ENCODE measurements around the gene EPB41L3.
"Not testable (repeated sequence)": the region's sequence is repeated elsewhere in the genome, so short reads cannot be mapped to it uniquely, and the experiment has no call there.

EPB41L3 gene

DNA sequence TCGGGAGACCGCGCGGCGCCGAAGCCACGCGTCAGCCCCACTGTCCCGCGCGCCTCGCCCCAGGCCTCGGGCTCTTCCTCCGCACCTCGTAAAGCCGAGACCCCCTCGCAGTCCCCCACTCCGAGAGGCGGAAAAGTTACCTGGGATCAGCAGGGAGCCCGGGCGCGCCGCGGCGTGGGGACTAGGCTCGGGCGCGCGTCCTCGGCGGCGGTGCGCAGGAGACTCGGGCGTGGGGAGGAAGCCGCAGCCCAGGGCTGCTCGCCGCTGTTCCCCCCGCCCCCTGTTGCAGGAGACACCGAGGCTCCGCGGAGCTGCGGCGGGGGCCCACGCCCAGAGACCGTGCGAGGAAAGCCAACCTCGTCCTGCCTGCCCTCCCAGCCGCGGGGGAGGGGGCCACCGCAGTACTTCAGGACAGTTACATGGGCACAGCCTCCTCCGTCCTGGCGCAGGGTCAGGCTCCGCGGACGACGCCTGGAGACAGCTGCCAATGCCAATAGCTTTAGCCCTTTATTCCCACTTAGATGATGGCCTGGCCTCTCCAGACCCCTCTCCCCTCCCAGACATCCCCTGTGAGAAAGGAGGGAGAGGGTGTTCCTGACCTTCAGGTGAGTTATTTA lies at the start of gene EPB41L3:
TSS of gene EPB41L3 (minus strand) at position 225 of the 617 bp plus-strand sequence. CDS start 54,814 bp downstream, outside the sequence.
- Histone ChIP-seq H3K27me3 (ENCODE audit: control insufficient read depth in 2 of 2, insufficient read depth in 2 of 2, low read length in 2 of 2) (peaks cover 0 to 4% of the 10 kb centered on the region in 2 donors), H3K4me3 (ENCODE audit: low read length in 2 of 2) (peak within 1 kb of the TSS; percentile 62 to 66), H3K27ac (ENCODE audit: low read depth in 2 of 2, low read length in 2 of 2) (peak within 1 kb of the TSS; percentile 35 to 43), H3K36me3 (ENCODE audit: control insufficient read depth in 2 of 2, insufficient read depth in 2 of 2, low read length in 2 of 2) (no peaks in the 10 kb centered on the region), H3K9ac (ENCODE audit: low read depth in 1 of 2, low read length in 2 of 2) (peak within 1 kb of the TSS in 1 of 2 donors; percentile 41), H3K4me1 (ENCODE audit: control insufficient read depth in 2 of 2, insufficient read depth in 2 of 2, low read length in 2 of 2) (peaks cover 0 to 2% of the 10 kb centered on the region in 2 donors), H3K9me3 (ENCODE audit: control insufficient read depth in 2 of 2, low read length in 2 of 2) (no peaks in the 10 kb centered on the region)

DNA sequence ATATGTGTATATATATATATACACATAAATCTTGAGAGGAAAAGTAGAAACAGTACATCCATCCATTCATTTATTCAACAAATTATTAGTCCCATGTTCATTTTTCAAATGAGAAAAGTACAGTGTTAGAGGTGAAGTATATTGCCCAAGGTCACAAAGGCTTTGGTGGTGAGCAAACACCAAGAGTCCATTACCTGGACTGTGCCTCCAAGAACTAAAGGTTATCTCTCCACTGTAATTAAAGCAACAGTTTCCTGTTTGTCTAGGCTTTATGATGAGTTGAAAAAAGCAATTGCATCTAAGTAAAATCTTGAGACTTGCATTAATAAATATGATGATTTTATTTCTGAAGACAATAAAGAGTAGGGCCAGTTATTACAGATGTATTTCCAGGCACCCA lies 44.7 kb upstream of the EPB41L3 start:
- no peak overlapping the region for H3K9ac ChIP-seq (ENCODE audit: low read depth in 1 of 2, low read length in 2 of 2)
- no peaks in the 10 kb centered on the region for H3K9me3 ChIP-seq (ENCODE audit: control insufficient read depth in 2 of 2, low read length in 2 of 2)
- no peaks in the 10 kb centered on the region for H3K4me1 ChIP-seq (ENCODE audit: control insufficient read depth in 2 of 2, insufficient read depth in 2 of 2, low read length in 2 of 2)
- H3K36me3 ChIP-seq (ENCODE audit: control insufficient read depth in 2 of 2, insufficient read depth in 2 of 2, low read length in 2 of 2): peaks cover 0 to 3% of the 10 kb centered on the region in 2 donors
- H3K4me3 ChIP-seq (ENCODE audit: low read length in 2 of 2): no peak overlapping the region
- no peak overlapping the region for H3K27ac ChIP-seq (ENCODE audit: low read depth in 2 of 2, low read length in 2 of 2)
- H3K27me3 ChIP-seq (ENCODE audit: control insufficient read depth in 2 of 2, insufficient read depth in 2 of 2, low read length in 2 of 2): no peaks in the 10 kb centered on the region

DNA sequence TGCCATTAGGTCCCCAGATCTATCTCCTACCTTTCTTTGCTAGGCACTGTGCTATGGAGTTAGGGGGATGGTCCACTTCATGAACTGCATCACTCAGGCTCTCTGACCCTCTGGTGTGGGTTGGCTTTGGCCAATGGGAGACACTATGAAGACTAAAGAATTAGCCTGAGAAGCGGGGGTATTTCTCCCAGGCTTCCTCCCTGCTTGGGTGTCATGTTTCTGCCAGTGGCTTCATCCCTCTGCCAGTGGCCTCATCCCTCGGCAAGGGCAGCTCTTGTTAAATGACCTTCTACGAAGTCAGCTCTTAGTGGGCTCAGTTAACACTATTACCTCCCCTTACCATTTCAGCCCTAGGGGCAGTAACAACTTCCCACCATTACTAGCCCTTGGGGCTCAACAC lies 41.9 kb upstream of the EPB41L3 start:
- no peaks in the 10 kb centered on the region for H3K36me3 ChIP-seq (ENCODE audit: control insufficient read depth in 2 of 2, insufficient read depth in 2 of 2, low read length in 2 of 2)
- H3K4me3 ChIP-seq (ENCODE audit: low read length in 2 of 2): no peak overlapping the region
- H3K9ac ChIP-seq (ENCODE audit: low read depth in 1 of 2, low read length in 2 of 2): no peak overlapping the region
- H3K9me3 ChIP-seq (ENCODE audit: control insufficient read depth in 2 of 2, low read length in 2 of 2): no peaks in the 10 kb centered on the region
- H3K27me3 ChIP-seq (ENCODE audit: control insufficient read depth in 2 of 2, insufficient read depth in 2 of 2, low read length in 2 of 2): no peaks in the 10 kb centered on the region
- H3K4me1 ChIP-seq (ENCODE audit: control insufficient read depth in 2 of 2, insufficient read depth in 2 of 2, low read length in 2 of 2): no peaks in the 10 kb centered on the region
- H3K27ac ChIP-seq (ENCODE audit: low read depth in 2 of 2, low read length in 2 of 2): no peak overlapping the region

DNA sequence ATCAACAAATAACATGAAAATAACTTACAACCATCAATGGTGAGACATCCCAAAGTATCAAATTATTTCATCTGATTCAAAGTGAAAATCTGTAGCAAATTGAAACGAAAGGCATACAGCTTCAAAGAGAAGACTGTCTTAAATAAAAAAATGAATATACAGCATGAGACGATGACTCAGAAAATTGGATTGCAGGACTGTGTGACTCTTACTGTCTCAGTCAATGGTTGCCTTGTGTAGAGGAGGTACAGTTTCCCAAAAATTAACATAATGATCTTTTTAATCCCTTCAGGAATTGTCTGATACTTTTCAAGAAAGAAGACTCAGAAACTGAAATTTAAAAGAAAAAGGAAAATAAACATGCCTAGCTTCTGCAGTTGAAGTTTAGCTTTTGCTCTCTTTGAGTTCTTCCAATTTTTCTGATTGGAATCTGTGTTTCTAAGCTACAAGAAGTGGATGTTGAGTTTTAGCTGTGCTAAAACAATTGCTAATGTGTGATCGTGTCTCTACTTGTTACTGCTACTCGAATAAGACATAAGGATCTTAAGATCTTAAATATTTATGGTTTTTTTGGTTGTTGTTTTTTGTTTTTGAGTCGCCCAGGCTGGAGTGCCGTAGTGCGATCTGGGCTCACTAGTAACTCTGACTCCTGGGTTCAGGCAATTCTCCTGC lies 41.1 kb upstream of the EPB41L3 start:
- no peaks in the 10 kb centered on the region for H3K4me1 ChIP-seq (ENCODE audit: control insufficient read depth in 2 of 2, insufficient read depth in 2 of 2, low read length in 2 of 2)
- H3K27ac ChIP-seq (ENCODE audit: low read depth in 2 of 2, low read length in 2 of 2): no peak overlapping the region
- H3K9ac ChIP-seq (ENCODE audit: low read depth in 1 of 2, low read length in 2 of 2): no peak overlapping the region
- H3K4me3 ChIP-seq (ENCODE audit: low read length in 2 of 2): no peak overlapping the region
- H3K36me3 ChIP-seq (ENCODE audit: control insufficient read depth in 2 of 2, insufficient read depth in 2 of 2, low read length in 2 of 2): no peaks in the 10 kb centered on the region
- H3K9me3 ChIP-seq (ENCODE audit: control insufficient read depth in 2 of 2, low read length in 2 of 2): no peaks in the 10 kb centered on the region
- no peaks in the 10 kb centered on the region for H3K27me3 ChIP-seq (ENCODE audit: control insufficient read depth in 2 of 2, insufficient read depth in 2 of 2, low read length in 2 of 2)

DNA sequence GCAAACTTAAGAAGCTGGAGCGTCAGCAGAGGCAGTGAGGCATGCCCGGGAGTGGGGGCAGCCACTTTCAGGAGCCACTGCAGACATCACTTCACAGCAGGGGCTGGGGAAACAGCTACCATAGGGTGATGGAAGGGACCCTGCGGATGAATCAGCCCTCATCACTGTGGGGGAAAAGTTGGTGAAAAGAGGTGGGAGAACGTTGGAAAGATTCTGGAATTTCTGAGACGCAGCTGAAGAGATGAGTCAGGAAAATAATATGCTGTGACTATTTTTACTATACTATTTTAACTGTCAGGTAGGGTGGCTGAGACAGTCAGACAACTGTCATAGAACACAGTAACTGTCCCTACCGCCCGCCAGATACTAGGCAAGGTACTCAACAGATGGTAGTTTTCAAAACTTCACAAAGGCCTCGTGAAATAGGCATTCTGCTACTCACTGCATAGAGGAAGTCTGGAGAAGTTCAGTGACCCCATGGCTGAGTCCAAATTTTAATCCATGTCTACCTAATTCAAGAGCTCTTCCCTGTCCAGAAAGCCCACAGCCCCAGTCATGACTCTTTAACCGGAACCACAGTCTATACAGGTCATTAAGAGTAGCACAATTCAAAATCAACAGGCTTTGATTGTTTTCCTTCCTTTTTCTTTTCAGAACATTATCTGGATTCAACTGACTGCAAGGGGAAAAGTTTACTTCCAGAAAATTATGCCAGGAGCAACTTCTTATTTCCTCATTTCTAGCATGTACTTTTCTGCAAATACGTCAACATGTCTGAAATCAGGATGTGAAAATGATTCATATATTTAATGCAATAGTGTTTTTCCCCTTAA lies 39.3 kb upstream of the EPB41L3 start:
- H3K4me1 ChIP-seq (ENCODE audit: control insufficient read depth in 2 of 2, insufficient read depth in 2 of 2, low read length in 2 of 2): no peaks in the 10 kb centered on the region
- H3K36me3 ChIP-seq (ENCODE audit: control insufficient read depth in 2 of 2, insufficient read depth in 2 of 2, low read length in 2 of 2): no peaks in the 10 kb centered on the region
- H3K4me3 ChIP-seq (ENCODE audit: low read length in 2 of 2): no peak overlapping the region
- no peaks in the 10 kb centered on the region for H3K27me3 ChIP-seq (ENCODE audit: control insufficient read depth in 2 of 2, insufficient read depth in 2 of 2, low read length in 2 of 2)
- H3K27ac ChIP-seq (ENCODE audit: low read depth in 2 of 2, low read length in 2 of 2): peak overlapping the region in 1 of 2 donors; percentile 37
- no peaks in the 10 kb centered on the region for H3K9me3 ChIP-seq (ENCODE audit: control insufficient read depth in 2 of 2, low read length in 2 of 2)
- H3K9ac ChIP-seq (ENCODE audit: low read depth in 1 of 2, low read length in 2 of 2): no peak overlapping the region

DNA sequence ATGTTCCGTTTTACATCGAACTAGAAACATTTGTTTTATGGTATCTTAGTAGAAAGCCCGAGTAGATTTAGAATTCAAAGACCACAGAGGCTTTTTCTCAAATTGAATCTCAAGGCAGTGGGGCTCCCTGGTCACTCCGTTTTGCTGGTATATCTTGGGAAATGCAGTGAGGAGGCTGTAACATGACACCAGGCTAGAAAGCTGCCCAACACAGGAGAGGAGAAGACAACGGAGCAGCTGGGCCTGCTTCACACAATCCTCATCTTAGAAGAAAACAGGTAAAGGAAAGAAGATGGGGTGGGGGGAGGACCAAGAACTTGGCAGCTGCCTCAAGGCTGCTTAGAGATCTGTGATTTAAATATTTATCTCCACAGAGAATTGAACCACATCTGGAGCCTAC lies 38.3 kb upstream of the EPB41L3 start:
- H3K4me3 ChIP-seq (ENCODE audit: low read length in 2 of 2): no peak overlapping the region
- no peak overlapping the region for H3K27ac ChIP-seq (ENCODE audit: low read depth in 2 of 2, low read length in 2 of 2)
- H3K36me3 ChIP-seq (ENCODE audit: control insufficient read depth in 2 of 2, insufficient read depth in 2 of 2, low read length in 2 of 2): no peaks in the 10 kb centered on the region
- H3K9me3 ChIP-seq (ENCODE audit: control insufficient read depth in 2 of 2, low read length in 2 of 2): no peaks in the 10 kb centered on the region
- no peaks in the 10 kb centered on the region for H3K4me1 ChIP-seq (ENCODE audit: control insufficient read depth in 2 of 2, insufficient read depth in 2 of 2, low read length in 2 of 2)
- no peak overlapping the region for H3K9ac ChIP-seq (ENCODE audit: low read depth in 1 of 2, low read length in 2 of 2)
- no peaks in the 10 kb centered on the region for H3K27me3 ChIP-seq (ENCODE audit: control insufficient read depth in 2 of 2, insufficient read depth in 2 of 2, low read length in 2 of 2)

DNA sequence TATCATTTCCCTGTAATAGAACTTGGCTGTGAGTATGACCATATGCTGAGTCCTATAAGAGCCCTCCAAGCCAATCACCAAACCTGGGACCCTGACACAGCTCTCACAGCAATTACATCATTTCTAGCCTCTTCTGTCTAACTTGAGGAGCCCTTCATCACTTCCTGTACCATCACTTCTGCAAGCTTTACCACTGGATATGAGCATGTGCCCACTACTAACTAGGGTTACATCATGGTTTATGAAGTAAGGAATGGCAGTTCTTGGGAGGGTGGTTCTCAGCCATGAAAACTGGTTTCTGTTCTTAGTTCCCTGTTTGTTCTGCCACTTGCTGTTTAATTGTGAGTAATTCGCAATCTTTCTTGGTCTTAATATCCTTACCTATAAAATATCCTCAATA lies 31.0 kb upstream of the EPB41L3 start:
- H3K4me1 ChIP-seq (ENCODE audit: control insufficient read depth in 2 of 2, insufficient read depth in 2 of 2, low read length in 2 of 2): no peaks in the 10 kb centered on the region
- H3K27ac ChIP-seq (ENCODE audit: low read depth in 2 of 2, low read length in 2 of 2): no peak overlapping the region
- H3K27me3 ChIP-seq (ENCODE audit: control insufficient read depth in 2 of 2, insufficient read depth in 2 of 2, low read length in 2 of 2): no peaks in the 10 kb centered on the region
- H3K9ac ChIP-seq (ENCODE audit: low read depth in 1 of 2, low read length in 2 of 2): no peak overlapping the region
- H3K4me3 ChIP-seq (ENCODE audit: low read length in 2 of 2): no peak overlapping the region
- H3K36me3 ChIP-seq (ENCODE audit: control insufficient read depth in 2 of 2, insufficient read depth in 2 of 2, low read length in 2 of 2): no peaks in the 10 kb centered on the region
- H3K9me3 ChIP-seq (ENCODE audit: control insufficient read depth in 2 of 2, low read length in 2 of 2): no peaks in the 10 kb centered on the region

DNA sequence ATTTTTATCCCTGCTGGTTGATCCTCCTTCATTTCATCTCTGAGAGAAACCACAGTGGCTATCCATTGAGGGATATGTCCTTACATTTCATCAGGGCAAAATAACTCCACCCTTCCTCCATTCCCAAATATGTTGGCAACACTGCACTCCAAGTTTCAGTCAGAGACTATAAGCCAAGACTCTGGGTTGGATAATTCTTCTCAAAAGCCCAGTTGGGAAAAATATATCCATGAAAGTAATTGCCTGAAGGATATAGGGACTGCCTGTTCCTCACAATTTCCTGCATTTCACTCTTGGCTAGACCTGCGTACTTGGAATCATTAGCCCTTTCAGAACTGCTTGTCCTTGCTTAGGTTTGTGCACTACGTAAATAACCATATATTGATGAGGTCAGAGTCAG lies 27.9 kb upstream of the EPB41L3 start:
- Histone ChIP-seq H3K36me3 (ENCODE audit: control insufficient read depth in 2 of 2, insufficient read depth in 2 of 2, low read length in 2 of 2) (no peaks in the 10 kb centered on the region), H3K4me3 (ENCODE audit: low read length in 2 of 2) (no peak overlapping the region), H3K4me1 (ENCODE audit: control insufficient read depth in 2 of 2, insufficient read depth in 2 of 2, low read length in 2 of 2) (no peaks in the 10 kb centered on the region), H3K27me3 (ENCODE audit: control insufficient read depth in 2 of 2, insufficient read depth in 2 of 2, low read length in 2 of 2) (no peaks in the 10 kb centered on the region), H3K9me3 (ENCODE audit: control insufficient read depth in 2 of 2, low read length in 2 of 2) (no peaks in the 10 kb centered on the region), H3K27ac (ENCODE audit: low read depth in 2 of 2, low read length in 2 of 2) (no peak overlapping the region), H3K9ac (ENCODE audit: low read depth in 1 of 2, low read length in 2 of 2) (no peak overlapping the region)

DNA sequence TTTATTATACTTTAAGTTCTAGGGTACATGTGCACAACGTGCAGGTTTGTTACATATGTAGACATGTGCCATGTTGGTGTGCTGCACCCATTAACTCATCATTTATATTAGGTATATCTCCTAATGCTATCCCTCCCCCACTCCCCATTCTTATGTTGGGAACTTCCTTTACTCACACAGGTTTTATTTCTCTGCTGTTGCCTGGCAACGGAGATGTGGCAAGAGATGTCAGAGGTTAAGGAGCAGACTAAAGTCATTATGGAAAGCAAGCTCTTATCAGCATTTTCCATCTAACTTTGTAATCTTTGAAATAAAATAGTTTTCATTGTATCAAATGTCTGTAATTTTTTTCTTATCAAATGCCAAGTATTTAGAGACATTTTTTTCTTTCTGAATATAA lies 26.8 kb upstream of the EPB41L3 start:
- H3K9me3 ChIP-seq (ENCODE audit: control insufficient read depth in 2 of 2, low read length in 2 of 2); H3K4me3 ChIP-seq (ENCODE audit: low read length in 2 of 2); H3K9ac ChIP-seq (ENCODE audit: low read depth in 1 of 2, low read length in 2 of 2); H3K27ac ChIP-seq (ENCODE audit: low read depth in 2 of 2, low read length in 2 of 2); H3K36me3 ChIP-seq (ENCODE audit: control insufficient read depth in 2 of 2, insufficient read depth in 2 of 2, low read length in 2 of 2); H3K4me1 ChIP-seq (ENCODE audit: control insufficient read depth in 2 of 2, insufficient read depth in 2 of 2, low read length in 2 of 2); H3K27me3 ChIP-seq (ENCODE audit: control insufficient read depth in 2 of 2, insufficient read depth in 2 of 2, low read length in 2 of 2): not testable (repeated sequence)

DNA sequence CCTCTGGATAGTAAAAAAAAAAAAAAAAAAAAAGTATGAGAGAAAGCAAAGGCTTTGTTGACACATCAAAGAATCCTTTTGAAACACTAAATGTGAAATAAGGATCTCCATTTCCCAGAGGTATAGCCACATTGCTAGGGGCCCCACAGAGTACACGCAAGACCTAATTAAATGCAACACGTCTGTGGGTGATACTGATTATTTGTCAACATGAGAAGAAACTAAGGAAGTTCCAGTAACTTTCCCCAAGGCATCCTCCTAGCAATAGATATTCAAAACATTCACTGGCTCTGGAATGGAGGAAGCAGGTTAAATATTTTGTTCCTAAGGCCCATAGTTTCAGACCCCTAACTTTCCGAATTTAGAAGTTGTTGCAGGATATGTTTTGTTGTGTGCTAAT lies 24.6 kb upstream of the EPB41L3 start:
- no peaks in the 10 kb centered on the region for H3K4me1 ChIP-seq (ENCODE audit: control insufficient read depth in 2 of 2, insufficient read depth in 2 of 2, low read length in 2 of 2)
- H3K9ac ChIP-seq (ENCODE audit: low read depth in 1 of 2, low read length in 2 of 2): no peak overlapping the region
- no peaks in the 10 kb centered on the region for H3K36me3 ChIP-seq (ENCODE audit: control insufficient read depth in 2 of 2, insufficient read depth in 2 of 2, low read length in 2 of 2)
- H3K4me3 ChIP-seq (ENCODE audit: low read length in 2 of 2): no peak overlapping the region
- H3K27ac ChIP-seq (ENCODE audit: low read depth in 2 of 2, low read length in 2 of 2): no peak overlapping the region
- no peaks in the 10 kb centered on the region for H3K27me3 ChIP-seq (ENCODE audit: control insufficient read depth in 2 of 2, insufficient read depth in 2 of 2, low read length in 2 of 2)
- H3K9me3 ChIP-seq (ENCODE audit: control insufficient read depth in 2 of 2, low read length in 2 of 2): no peaks in the 10 kb centered on the region
